Activated B cell treated with CpG ODN at 0.5 μM for 24 hours (primary cell): ENCODE measurements around the gene CKAP4. TPM values are rescaled to one million over a fixed set of nuclear protein-coding genes. Genes with fewer than 3 reads are reported as not detected.

Experiments
- ATAC-seq: fragments of 200-7000 bp; cut with Tn5 transposase; one replicate; pipeline ENCODE4 v1.10.0; 2021; ENCODE audit warnings: low read depth, mild to moderate bottlenecking, moderate library complexity
- CTCF ChIA-PET: fragments of 350-600 bp; sonication (Branson Sonifier 250); formaldehyde crosslinking; loops from one replicate; lab custom pipeline; 2021; ENCODE audit warnings: antibody characterized with exemption; lab: Charles Lee
- POLR2A ChIA-PET: fragments of 350-600 bp; sonication (Branson Sonifier 250); formaldehyde crosslinking; loops from one replicate; lab custom pipeline; 2021; ENCODE audit warnings: antibody characterized with exemption; lab: Charles Lee
- DNase-seq: peaks from one replicate; pipeline ENCODE4 v3.0.0; 2022
- H3K27ac Mint-ChIP-seq: one replicate; pipeline ENCODE4 v1.8.0; 2020; ENCODE audit warnings: mixed read lengths
- H3K27me3 Mint-ChIP-seq: one replicate; pipeline ENCODE4 v1.8.0; 2021; ENCODE audit warnings: mixed read lengths
- H3K36me3 Mint-ChIP-seq: one replicate; pipeline ENCODE4 v1.8.0; 2021; ENCODE audit warnings: low read depth, mixed read lengths
- H3K4me1 Mint-ChIP-seq: one replicate; pipeline ENCODE4 v1.8.0; 2021; ENCODE audit warnings: mixed read lengths
- H3K4me3 Mint-ChIP-seq: one replicate; pipeline ENCODE4 v1.8.0; 2020; ENCODE audit warnings: mild to moderate bottlenecking, mixed read lengths
- H3K9me3 Mint-ChIP-seq: one replicate; pipeline ENCODE4 v1.8.0; 2020; ENCODE audit warnings: mixed read lengths
- intact Hi-C: fragments of 100-400 bp; cut with micrococcal nuclease; formaldehyde crosslinking; loops from one replicate; pipeline ENCODE4 v1.15.1; 2024
- total RNA-seq: library from RNA; stranded (reverse); gene quantifications from 2 replicates; pipeline ENCODE4 v1.2.3, GENCODE V29; 2022
- TF ChIP-seq, protein P1 (sequence below): fragments of 200-600 bp; IDR thresholded peaks from one replicate; pipeline ENCODE4 v1.8.0; 2022; ENCODE audit warnings: antibody characterized with exemption, mild to moderate bottlenecking

CKAP4 gene
- total RNA-seq, 1 donor from 2014 or later, result 15.9 TPM

DNA sequence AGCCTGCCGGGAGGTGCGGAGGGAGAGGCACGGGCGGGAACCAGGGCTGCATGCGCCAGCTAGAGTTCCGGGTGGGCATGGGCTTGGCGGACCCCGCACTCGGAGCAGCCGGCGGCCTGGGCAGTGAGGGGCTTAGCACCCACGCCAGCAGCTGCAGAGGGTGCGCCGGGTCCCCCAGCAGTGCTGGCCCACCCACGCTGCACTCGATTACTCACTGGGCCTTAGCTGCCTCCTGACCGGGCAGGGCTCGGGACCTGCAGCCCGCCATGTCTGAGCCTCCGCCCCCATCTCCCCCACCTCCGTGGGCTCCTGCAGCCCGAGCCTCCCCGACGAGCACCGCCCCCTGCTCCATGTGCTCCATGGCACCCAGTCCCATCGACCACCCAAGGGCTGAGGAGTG, 14.8 kb downstream of the CKAP4 start:
- H3K36me3 Mint-ChIP-seq, result peaks cover 5% of the 10 kb centered on the region
- H3K27ac Mint-ChIP-seq, result no peak overlapping the region
- CTCF ChIA-PET, result interaction anchor here (1.1 kb wide), 1 partner anchor 9 kb away, joined by 3 read pairs; no protein-coding TSS in a partner anchor
- POLR2A ChIA-PET, result no interaction called here
- TF ChIP-seq, protein P1, sequence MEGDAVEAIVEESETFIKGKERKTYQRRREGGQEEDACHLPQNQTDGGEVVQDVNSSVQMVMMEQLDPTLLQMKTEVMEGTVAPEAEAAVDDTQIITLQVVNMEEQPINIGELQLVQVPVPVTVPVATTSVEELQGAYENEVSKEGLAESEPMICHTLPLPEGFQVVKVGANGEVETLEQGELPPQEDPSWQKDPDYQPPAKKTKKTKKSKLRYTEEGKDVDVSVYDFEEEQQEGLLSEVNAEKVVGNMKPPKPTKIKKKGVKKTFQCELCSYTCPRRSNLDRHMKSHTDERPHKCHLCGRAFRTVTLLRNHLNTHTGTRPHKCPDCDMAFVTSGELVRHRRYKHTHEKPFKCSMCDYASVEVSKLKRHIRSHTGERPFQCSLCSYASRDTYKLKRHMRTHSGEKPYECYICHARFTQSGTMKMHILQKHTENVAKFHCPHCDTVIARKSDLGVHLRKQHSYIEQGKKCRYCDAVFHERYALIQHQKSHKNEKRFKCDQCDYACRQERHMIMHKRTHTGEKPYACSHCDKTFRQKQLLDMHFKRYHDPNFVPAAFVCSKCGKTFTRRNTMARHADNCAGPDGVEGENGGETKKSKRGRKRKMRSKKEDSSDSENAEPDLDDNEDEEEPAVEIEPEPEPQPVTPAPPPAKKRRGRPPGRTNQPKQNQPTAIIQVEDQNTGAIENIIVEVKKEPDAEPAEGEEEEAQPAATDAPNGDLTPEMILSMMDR, result no peak
- ATAC-seq (no peak), DNase-seq (no peak)
- peaks cover 2% of the 10 kb centered on the region for H3K27me3 Mint-ChIP-seq
- peaks cover 5% of the 10 kb centered on the region for H3K4me1 Mint-ChIP-seq
- no peak overlapping the region for H3K4me3 Mint-ChIP-seq
- intact Hi-C loops, result no loop called here
- H3K9me3 Mint-ChIP-seq, result no peaks in the 10 kb centered on the region

DNA sequence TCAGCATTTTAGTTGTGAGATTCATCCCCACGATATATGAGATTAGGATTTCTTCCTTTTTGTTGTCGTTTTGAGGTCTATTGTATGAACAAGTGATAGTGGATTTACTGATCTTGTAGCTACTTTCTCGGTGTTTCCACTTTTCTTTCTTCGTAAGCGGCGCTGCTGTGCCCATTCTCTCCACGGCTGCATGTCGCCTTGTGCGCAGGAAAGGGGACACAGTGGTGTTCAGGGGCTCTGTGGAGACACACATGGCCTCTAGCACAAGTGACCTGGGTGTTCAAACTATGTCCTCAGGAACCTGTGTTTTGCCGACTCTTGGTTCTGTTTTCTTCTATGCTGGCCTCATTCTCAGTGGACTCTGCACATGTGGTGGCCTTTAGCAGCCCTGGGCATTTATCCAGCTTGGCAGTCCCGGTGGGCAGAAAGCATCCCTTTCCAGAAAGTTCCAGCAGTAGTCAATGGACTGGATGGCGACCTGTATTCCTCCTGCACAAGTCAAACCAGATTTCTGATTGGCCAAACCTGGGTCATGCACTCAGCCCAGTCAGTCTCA, 18.7 kb downstream of the CKAP4 start:
- no peak for ATAC-seq
- Mint-ChIP-seq H3K4me1 (peaks cover 16% of the 10 kb centered on the region), H3K9me3 (no peaks in the 10 kb centered on the region), H3K27ac (no peak overlapping the region), H3K36me3 (no peaks in the 10 kb centered on the region), H3K4me3 (no peak overlapping the region), H3K27me3 (peaks cover 2% of the 10 kb centered on the region)
- intact Hi-C loops, result loop anchor here (5.0 kb wide), 2 partner anchors 73 to 613 kb away; partner anchors contain the start of gene TCP11L2
- ChIA-PET POLR2A (interaction anchor here (3.5 kb wide), 1 partner anchor 19 kb away, joined by 11 read pairs; the partner anchor contains the start of gene CKAP4), CTCF (interaction anchor here (4.6 to 5.7 kb wide), 2 partner anchors 54 to 128 kb away, joined by 17 to 140 read pairs; partner anchors contain the start of gene POLR3B)
- TF ChIP-seq, protein P1, result no peak
- DNase-seq, result no peak

DNA sequence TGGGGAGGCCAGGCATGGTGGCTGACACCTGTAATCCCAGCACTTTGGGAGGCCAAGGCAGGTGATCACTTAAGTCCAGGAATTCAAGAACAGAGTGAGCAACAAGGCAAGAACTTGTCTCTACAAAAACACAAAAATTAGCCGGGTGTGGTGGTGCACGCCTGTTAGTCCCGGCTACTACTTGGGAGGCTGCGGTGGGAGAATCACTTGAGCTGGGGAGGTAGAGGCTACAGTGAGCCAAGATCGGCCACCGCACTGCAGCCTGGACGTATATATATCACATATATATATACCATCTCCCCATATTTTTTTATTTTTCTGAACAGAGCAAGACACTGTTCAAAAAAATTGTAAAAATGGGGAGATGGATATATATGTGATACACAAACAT, 19.5 kb downstream of the CKAP4 start:
- Mint-ChIP-seq H3K27ac (peak overlapping the region; percentile 74), H3K9me3 (no peaks in the 10 kb centered on the region), H3K4me1 (peaks cover 18% of the 10 kb centered on the region), H3K27me3 (peaks cover 2% of the 10 kb centered on the region), H3K36me3 (no peaks in the 10 kb centered on the region), H3K4me3 (no peak overlapping the region)
- ChIA-PET CTCF (interaction anchor here (1.0 to 5.7 kb wide), 6 partner anchors 48 to 129 kb away, joined by 3 to 140 read pairs (median 14); partner anchors contain the start of gene POLR3B), POLR2A (interaction anchor here (1.1 to 3.5 kb wide), 8 partner anchors 18 to 129 kb away, joined by 3 to 19 read pairs (median 8); partner anchors contain the start of genes CKAP4 and POLR3B)
- no peak for DNase-seq
- no peak for ATAC-seq
- intact Hi-C loops, result loop anchor here (5.0 kb wide), 2 partner anchors 74 to 614 kb away; partner anchors contain the start of gene TCP11L2
- TF ChIP-seq, protein P1, result no peak

DNA sequence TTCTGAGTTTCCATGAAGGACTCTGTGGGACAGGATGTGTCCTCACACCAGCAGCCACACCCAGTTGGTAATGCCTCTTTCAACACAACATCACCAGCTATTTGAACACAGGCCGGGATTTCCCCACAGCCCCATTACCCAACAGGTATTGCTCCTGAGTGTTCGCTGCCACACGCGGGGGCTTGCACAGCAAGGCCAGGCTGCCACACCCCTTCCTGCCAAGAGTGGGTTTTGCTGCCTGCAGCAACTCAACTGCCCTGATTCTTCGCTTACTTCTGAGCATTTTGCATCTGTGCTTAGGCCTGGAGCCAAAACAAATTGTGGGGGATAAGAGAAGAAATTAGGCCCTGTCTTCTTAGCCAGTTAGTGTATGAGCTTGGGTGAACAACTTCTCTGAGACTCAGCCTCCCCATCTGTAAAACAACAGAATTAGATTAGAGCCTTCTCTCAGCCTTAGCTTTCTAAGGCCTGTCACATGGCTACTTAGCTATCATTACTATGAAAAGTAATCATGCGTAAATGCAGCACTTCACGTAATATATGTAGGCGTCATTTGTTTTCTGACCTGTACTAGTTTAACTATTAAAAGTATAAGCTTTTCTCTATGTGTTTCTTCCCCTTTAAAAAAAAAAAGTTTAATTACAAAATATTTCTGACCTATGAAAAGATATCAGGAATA, 20.0 kb downstream of the CKAP4 start:
- CTCF ChIA-PET, result interaction anchor here (0.5 to 5.7 kb wide), 13 partner anchors 10 to 130 kb away, joined by 3 to 140 read pairs (median 6); partner anchors contain the start of gene POLR3B
- intact Hi-C loops, result loop anchor here (1.0 to 5.0 kb wide), 7 partner anchors 22 to 693 kb away; partner anchors contain the start of genes POLR3B and TCP11L2
- Mint-ChIP-seq H3K27me3 (peaks cover 5% of the 10 kb centered on the region), H3K36me3 (no peaks in the 10 kb centered on the region), H3K4me1 (peaks cover 18% of the 10 kb centered on the region), H3K4me3 (no peak overlapping the region), H3K9me3 (no peaks in the 10 kb centered on the region), H3K27ac (peak overlapping the region; percentile 74)
- POLR2A ChIA-PET, result interaction anchor here (0.5 to 3.5 kb wide), 11 partner anchors 10 to 130 kb away, joined by 3 to 19 read pairs (median 6); partner anchors contain the start of genes CKAP4 and POLR3B
- ATAC-seq, result peak; percentile 74
- TF ChIP-seq, protein P1, result no peak
- DNase-seq, result no peak
